Measurements from ENCODE around the gene CA5A.

DNA sequence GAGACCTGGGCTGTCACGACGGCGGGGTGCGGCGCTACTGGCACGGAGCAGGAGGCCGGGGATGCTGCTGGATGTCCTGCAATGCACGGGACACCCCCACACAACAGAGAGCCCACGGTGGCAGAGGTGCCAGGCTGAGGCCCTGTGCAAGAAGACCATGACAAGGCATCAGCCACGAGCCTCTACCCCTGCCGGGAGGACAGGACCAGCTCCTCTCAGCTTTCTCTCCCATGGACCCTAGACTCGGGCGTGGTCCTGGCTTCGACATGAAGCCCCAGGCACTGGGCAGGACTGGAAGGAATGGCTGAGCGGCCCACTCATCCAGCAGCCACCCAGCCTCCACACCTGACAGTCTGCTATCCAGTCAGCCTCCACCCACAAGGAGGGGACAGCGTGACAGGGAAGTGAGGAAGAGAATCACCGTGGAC lies 92.6 kb downstream of the CA5A start:
- TF ChIP-seq, protein P1, sequence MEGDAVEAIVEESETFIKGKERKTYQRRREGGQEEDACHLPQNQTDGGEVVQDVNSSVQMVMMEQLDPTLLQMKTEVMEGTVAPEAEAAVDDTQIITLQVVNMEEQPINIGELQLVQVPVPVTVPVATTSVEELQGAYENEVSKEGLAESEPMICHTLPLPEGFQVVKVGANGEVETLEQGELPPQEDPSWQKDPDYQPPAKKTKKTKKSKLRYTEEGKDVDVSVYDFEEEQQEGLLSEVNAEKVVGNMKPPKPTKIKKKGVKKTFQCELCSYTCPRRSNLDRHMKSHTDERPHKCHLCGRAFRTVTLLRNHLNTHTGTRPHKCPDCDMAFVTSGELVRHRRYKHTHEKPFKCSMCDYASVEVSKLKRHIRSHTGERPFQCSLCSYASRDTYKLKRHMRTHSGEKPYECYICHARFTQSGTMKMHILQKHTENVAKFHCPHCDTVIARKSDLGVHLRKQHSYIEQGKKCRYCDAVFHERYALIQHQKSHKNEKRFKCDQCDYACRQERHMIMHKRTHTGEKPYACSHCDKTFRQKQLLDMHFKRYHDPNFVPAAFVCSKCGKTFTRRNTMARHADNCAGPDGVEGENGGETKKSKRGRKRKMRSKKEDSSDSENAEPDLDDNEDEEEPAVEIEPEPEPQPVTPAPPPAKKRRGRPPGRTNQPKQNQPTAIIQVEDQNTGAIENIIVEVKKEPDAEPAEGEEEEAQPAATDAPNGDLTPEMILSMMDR (conservative IDR thresholded peaks at IDR 0.05; ENCODE audit: low read depth in 2 of 2) = no peak
- TF ChIP-seq EZH2 (IDR thresholded peaks at IDR 0.05; ENCODE audit: low read depth, unreplicated experiment) = no peak
- TF ChIP-seq, protein P2, sequence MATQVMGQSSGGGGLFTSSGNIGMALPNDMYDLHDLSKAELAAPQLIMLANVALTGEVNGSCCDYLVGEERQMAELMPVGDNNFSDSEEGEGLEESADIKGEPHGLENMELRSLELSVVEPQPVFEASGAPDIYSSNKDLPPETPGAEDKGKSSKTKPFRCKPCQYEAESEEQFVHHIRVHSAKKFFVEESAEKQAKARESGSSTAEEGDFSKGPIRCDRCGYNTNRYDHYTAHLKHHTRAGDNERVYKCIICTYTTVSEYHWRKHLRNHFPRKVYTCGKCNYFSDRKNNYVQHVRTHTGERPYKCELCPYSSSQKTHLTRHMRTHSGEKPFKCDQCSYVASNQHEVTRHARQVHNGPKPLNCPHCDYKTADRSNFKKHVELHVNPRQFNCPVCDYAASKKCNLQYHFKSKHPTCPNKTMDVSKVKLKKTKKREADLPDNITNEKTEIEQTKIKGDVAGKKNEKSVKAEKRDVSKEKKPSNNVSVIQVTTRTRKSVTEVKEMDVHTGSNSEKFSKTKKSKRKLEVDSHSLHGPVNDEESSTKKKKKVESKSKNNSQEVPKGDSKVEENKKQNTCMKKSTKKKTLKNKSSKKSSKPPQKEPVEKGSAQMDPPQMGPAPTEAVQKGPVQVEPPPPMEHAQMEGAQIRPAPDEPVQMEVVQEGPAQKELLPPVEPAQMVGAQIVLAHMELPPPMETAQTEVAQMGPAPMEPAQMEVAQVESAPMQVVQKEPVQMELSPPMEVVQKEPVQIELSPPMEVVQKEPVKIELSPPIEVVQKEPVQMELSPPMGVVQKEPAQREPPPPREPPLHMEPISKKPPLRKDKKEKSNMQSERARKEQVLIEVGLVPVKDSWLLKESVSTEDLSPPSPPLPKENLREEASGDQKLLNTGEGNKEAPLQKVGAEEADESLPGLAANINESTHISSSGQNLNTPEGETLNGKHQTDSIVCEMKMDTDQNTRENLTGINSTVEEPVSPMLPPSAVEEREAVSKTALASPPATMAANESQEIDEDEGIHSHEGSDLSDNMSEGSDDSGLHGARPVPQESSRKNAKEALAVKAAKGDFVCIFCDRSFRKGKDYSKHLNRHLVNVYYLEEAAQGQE (IDR thresholded peaks at IDR 0.05; ENCODE audit: unreplicated experiment) = no peak
- no peak for TF ChIP-seq CREB1 (CRISPR knock-in tag; IDR thresholded peaks at IDR 0.05; ENCODE audit: low read depth)
- TF ChIP-seq POLR2AphosphoS5 (IDR thresholded peaks at IDR 0.05; ENCODE audit: low read depth) = no peak
- no peak for TF ChIP-seq ZNF331 (CRISPR knock-in tag; IDR thresholded peaks at IDR 0.05; ENCODE audit: low read depth)

Measured in GM23338 (cell line).